Testis (tissue), 3 donors: ENCODE data around the gene NR4A1. TPM values are rescaled to one million over a fixed set of nuclear protein-coding genes. Genes with fewer than 3 reads are reported as not detected.

Experiments
- DNase-seq: peaks from one replicate; pipeline ENCODE4 v3.0.0-alpha.2; 2019
- H3K27ac ChIP-seq, 2 donors: fragments of 200-600 bp; sonication (generic); one replicate each; pipeline ENCODE4 v1.5.1; 2019
- H3K27me3 ChIP-seq: fragments of 200-600 bp; sonication (generic); one replicate; pipeline ENCODE4 v1.5.1; 2019
- H3K36me3 ChIP-seq: fragments of 200-600 bp; sonication (generic); one replicate; pipeline ENCODE4 v1.5.1; 2017; ENCODE audit warnings: low read depth; ENCODE audit errors: missing control alignments
- H3K4me1 ChIP-seq: fragments of 200-600 bp; sonication (generic); one replicate; pipeline ENCODE4 v1.5.1; 2019
- H3K4me3 ChIP-seq, 2 donors: fragments of 200-600 bp; sonication (generic); one replicate each; pipeline ENCODE4 v1.5.1; 2017 to 2019
- H3K9me3 ChIP-seq: fragments of 200-600 bp; sonication (generic); one replicate; pipeline ENCODE4 v1.5.1; 2017
- POLR2A ChIP-seq: fragments of 450-650 bp; IDR thresholded peaks from one replicate; pipeline ENCODE4 v1.6.1; 2017; ENCODE audit warnings: antibody characterized with exemption, mild to moderate bottlenecking, moderate library complexity
- WGBS, 2 donors: methylation state at CpG; one replicate each; pipeline ENCODE4 v1.1.5; 2018; 5-methylcytosine and 5-hydroxymethylcytosine counted together
- intact Hi-C: fragments of 100-400 bp; cut with DNase I; formaldehyde crosslinking; loops from one replicate; pipeline ENCODE4 v1.15.1; 2023; ENCODE audit warnings: low total_unique reads
- polyA plus RNA-seq: library from polyadenylated mRNA; stranded (reverse); fragments of 350-450 nt; fragmentation: Illumina TruSeq; extraction: RNeasy Lipid Tissue Mini Kit (QIAGEN cat#74804); gene quantifications from one replicate; pipeline ENCODE4 v1.2.3, GENCODE V29; 2014; ENCODE audit warnings: low read depth, low replicate concordance; ENCODE audit not compliant: insufficient read depth
- total RNA-seq, 2 donors: library from RNA; depleted of rRNA; stranded (reverse); fragments of >200 nt; gene quantifications; one replicate each; pipeline ENCODE4 v1.2.3, GENCODE V29; 2016
- TF ChIP-seq, protein P1 (sequence below), 3 experiments: fragments of 450-650 bp in 2 of 3; fragments of 200-600 bp in 1 of 3; sonication (generic) in 1 of 3; IDR thresholded peaks; one replicate each; pipeline ENCODE4 v1.5.1; 2016 to 2019; ENCODE audit warnings: antibody characterized with exemption in 3 of 3, mild to moderate bottlenecking in 2 of 3, moderate library complexity in 1 of 3

The NR4A1 gene
- total and polyA plus RNA-seq, 3 donors from 2014 or later, result 41.5 to 88.5 (median 55.1) TPM

DNA sequence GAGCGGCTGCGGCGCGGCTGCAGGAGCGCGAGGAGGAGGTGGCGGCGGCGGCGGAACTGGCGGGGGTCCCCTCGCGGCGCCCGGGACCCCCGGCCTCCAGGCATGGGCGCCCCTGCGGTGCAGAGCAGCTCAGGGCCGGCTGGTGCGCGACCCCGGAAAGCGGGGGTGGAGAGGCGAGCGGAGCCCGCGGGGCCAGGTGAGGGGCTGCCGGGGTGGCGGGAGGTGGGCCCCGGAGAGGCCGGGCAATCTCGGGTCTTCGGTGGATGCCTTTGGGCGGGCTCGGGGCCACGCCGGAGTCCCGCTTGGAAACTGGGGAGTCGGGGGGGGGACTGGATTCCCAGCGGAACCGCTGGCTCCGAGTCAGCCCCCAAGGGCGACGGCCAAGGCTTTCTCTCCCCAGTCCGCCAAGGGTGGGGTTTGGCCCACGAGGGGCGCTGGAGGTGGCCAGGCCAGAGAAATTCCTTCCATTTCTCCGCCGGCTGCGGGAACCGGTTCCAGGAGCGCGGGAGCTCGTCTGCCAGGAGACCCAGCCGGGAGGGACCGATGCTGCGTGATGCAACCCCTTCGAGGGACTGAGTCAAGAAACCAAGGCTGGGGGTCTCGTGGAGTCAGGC is 13.9 kb upstream of the NR4A1 start:
- Histone ChIP-seq H3K27ac (peak overlapping the region; percentile 92 to 94), H3K9me3 (no peaks in the 10 kb centered on the region), H3K4me1 (peaks cover 57% of the 10 kb centered on the region), H3K4me3 (peak overlapping the region; percentile 62 to 81), H3K36me3 (no peaks in the 10 kb centered on the region), H3K27me3 (no peaks in the 10 kb centered on the region)
- DNase-seq, result peak; percentile 64
- intact Hi-C loops, result no loop called here
- 1 to 2% methylated on average over 14 to 39 of the region's 59 CpGs for WGBS, 2 donors
- TF ChIP-seq POLR2A, result no peak
- TF ChIP-seq, protein P1, sequence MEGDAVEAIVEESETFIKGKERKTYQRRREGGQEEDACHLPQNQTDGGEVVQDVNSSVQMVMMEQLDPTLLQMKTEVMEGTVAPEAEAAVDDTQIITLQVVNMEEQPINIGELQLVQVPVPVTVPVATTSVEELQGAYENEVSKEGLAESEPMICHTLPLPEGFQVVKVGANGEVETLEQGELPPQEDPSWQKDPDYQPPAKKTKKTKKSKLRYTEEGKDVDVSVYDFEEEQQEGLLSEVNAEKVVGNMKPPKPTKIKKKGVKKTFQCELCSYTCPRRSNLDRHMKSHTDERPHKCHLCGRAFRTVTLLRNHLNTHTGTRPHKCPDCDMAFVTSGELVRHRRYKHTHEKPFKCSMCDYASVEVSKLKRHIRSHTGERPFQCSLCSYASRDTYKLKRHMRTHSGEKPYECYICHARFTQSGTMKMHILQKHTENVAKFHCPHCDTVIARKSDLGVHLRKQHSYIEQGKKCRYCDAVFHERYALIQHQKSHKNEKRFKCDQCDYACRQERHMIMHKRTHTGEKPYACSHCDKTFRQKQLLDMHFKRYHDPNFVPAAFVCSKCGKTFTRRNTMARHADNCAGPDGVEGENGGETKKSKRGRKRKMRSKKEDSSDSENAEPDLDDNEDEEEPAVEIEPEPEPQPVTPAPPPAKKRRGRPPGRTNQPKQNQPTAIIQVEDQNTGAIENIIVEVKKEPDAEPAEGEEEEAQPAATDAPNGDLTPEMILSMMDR (IDR thresholded peaks at IDR 0.05), result no peak

DNA sequence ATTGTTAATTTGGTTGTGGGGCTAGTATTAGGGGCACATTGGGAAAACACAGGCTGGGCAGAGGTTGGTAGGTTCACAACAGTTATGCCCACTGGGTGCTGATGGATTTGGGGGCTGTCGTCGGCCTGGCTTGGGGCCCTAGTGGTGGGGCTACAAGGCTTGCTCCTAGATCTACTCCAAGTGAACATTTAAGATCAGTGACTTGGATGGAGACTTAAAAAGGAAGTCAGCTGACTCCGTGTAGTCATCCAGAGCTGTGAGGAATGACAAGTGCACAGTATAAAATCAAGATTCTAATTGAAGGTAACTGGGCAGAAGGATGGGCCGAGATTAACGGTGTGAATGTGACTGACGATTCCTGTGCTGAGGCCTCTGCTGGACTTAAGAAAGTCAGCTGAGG is 12.8 kb upstream of the NR4A1 start:
- Histone ChIP-seq H3K4me3 (peak overlapping the region in 1 of 2 donors; percentile 81), H3K9me3 (no peaks in the 10 kb centered on the region), H3K36me3 (no peaks in the 10 kb centered on the region), H3K27ac (peak overlapping the region; percentile 92 to 94), H3K27me3 (no peaks in the 10 kb centered on the region), H3K4me1 (peaks cover 64% of the 10 kb centered on the region)
- intact Hi-C loops, result no loop called here
- 42 to 65% methylated on average over 6 of the region's 6 CpGs for WGBS, 2 donors
- DNase-seq, result no peak
- TF ChIP-seq POLR2A, result no peak
- TF ChIP-seq, protein P1 (IDR thresholded peaks at IDR 0.05), result no peak

DNA sequence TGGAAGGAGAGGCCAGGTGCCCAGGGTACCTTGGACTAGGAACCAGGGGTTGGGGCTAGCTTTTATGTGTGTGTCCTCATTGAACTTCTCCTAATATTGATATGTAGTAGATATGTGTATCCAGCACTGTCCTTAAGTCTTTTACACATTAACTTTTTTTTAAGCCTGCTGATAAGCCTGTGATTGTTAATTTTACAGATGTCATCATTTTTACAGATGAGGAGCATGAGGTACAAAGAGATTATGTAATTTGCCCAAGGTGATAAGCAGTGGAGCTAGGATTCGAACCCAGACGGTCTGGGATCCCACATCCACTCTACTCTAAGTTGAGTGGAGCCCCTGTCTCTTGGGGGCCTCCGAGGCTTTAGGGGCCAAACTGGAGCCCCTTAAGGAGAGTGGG is 10.2 kb upstream of the NR4A1 start:
- intact Hi-C loops, result no loop called here
- WGBS, 2 donors, result 79 to 87% methylated on average over 3 of the region's 3 CpGs
- Histone ChIP-seq H3K36me3 (no peaks in the 10 kb centered on the region), H3K4me1 (peaks cover 84% of the 10 kb centered on the region), H3K4me3 (no peak overlapping the region), H3K27ac (peak overlapping the region in 1 of 2 donors; percentile 17), H3K27me3 (no peaks in the 10 kb centered on the region), H3K9me3 (no peaks in the 10 kb centered on the region)
- TF ChIP-seq, protein P1 (IDR thresholded peaks at IDR 0.05), result no peak
- TF ChIP-seq POLR2A, result no peak
- DNase-seq, result no peak

DNA sequence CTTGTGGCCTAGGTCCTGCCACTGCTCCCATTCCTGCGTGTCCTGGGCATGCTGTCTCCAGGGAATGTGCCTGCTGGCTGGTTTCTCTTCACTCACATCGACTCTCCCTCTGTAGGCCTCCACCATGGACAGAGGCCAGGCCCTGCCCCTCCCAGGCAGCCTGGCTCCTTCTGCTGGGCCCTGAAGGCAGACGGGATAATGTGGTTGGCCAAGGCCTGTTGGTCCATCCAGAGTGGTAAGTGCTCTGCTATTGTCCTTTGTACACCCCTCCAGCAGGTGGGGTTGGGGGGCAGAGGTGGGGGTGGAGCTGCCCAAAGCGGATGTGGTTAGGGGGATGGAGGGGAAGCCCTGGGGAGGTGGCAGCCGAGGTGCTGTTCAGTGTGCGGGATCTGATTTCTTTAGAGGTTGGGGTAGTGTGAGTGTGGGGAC is 9.5 kb upstream of the NR4A1 start:
- peak; percentile 67 for DNase-seq
- Histone ChIP-seq H3K4me3 (no peak overlapping the region), H3K4me1 (peaks cover 84% of the 10 kb centered on the region), H3K36me3 (no peaks in the 10 kb centered on the region), H3K27me3 (no peaks in the 10 kb centered on the region), H3K9me3 (no peaks in the 10 kb centered on the region), H3K27ac (peak overlapping the region; percentile 87 to 88)
- TF ChIP-seq, protein P1 (IDR thresholded peaks at IDR 0.05), result no peak
- no peak for TF ChIP-seq POLR2A
- intact Hi-C loops, result no loop called here
- WGBS, 2 donors, result 55 to 80% methylated on average over 6 of the region's 6 CpGs
